Measurements from ENCODE around the gene TNFSF18.

GRCh38 chr1:173023343-173023742, 27.4 kb downstream of the TNFSF18 start:
- TF ChIP-seq EZH2phosphoT487 (IDR thresholded peaks at IDR 0.05; ENCODE audit: insufficient read depth, low read depth) (no peak), EZH2 (IDR thresholded peaks at IDR 0.05; ENCODE audit: insufficient read depth, poor library complexity, severe bottlenecking) (no peak)

Data from GM23248 (cell line).